ENCODE measurements around the gene HNF4A. TPM values are rescaled to one million over a fixed set of nuclear protein-coding genes. Genes with fewer than 3 reads are reported as not detected.

The HNF4A gene
- total and polyA plus RNA-seq, 2 of the 13 experiments (the other 11 are each of a cell fraction or from before 2014, with no cell fraction given) = 80.9 to 169 TPM

DNA sequence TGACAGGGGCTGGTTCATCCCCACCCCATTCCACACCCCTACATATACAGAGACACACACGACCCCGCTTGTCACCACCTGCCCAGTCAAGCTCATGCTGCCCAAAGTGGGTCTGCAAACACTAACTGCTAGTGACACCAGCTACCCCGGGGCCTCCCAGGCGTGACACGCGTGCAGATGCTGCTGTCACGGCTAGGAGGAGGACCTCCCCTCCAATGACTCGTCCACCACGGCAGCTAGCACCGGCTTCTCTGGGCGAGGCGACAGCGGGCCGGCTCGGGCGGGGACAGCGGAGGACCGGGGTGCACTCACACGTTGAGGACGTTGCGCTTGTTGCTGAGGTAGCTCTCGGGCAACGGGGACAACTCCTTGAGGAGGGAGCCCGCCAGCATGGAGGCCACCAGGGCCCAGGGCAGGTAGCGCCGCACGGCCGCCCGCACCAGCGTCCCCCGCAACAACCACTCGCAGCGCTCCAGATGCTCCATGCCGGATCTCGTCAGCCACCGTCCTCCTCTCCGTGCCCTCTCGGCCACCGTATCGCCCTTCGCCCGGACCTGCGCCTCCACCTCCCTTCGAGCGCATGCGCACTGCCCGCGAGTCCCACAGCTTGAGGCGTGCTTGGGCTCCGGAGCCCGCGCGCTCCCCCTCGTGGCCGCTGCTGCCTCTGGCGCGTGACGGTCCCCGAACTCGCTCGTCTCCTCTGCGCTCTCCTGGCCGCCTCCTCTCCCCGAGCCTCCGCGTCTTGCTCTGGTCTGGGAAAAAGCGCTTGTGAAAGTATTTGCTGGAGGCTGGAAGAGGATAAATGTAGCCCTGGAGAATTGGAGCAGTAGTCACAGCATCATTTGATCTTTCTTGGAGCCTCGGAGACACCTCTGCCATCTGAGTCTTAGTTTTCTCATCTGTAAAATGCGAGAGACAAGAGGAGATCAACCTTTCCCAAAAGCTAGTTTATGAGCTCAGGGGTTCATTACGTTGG is 44.5 kb upstream of the HNF4A start, which contains the start of gene FITM2 (continued):
- TF ChIP-seq, protein P1, sequence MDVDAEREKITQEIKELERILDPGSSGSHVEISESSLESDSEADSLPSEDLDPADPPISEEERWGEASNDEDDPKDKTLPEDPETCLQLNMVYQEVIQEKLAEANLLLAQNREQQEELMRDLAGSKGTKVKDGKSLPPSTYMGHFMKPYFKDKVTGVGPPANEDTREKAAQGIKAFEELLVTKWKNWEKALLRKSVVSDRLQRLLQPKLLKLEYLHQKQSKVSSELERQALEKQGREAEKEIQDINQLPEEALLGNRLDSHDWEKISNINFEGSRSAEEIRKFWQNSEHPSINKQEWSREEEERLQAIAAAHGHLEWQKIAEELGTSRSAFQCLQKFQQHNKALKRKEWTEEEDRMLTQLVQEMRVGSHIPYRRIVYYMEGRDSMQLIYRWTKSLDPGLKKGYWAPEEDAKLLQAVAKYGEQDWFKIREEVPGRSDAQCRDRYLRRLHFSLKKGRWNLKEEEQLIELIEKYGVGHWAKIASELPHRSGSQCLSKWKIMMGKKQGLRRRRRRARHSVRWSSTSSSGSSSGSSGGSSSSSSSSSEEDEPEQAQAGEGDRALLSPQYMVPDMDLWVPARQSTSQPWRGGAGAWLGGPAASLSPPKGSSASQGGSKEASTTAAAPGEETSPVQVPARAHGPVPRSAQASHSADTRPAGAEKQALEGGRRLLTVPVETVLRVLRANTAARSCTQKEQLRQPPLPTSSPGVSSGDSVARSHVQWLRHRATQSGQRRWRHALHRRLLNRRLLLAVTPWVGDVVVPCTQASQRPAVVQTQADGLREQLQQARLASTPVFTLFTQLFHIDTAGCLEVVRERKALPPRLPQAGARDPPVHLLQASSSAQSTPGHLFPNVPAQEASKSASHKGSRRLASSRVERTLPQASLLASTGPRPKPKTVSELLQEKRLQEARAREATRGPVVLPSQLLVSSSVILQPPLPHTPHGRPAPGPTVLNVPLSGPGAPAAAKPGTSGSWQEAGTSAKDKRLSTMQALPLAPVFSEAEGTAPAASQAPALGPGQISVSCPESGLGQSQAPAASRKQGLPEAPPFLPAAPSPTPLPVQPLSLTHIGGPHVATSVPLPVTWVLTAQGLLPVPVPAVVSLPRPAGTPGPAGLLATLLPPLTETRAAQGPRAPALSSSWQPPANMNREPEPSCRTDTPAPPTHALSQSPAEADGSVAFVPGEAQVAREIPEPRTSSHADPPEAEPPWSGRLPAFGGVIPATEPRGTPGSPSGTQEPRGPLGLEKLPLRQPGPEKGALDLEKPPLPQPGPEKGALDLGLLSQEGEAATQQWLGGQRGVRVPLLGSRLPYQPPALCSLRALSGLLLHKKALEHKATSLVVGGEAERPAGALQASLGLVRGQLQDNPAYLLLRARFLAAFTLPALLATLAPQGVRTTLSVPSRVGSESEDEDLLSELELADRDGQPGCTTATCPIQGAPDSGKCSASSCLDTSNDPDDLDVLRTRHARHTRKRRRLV (CRISPR knock-in tag; IDR thresholded peaks at IDR 0.05) = peak; percentile 65
- TF ChIP-seq, protein P2, sequence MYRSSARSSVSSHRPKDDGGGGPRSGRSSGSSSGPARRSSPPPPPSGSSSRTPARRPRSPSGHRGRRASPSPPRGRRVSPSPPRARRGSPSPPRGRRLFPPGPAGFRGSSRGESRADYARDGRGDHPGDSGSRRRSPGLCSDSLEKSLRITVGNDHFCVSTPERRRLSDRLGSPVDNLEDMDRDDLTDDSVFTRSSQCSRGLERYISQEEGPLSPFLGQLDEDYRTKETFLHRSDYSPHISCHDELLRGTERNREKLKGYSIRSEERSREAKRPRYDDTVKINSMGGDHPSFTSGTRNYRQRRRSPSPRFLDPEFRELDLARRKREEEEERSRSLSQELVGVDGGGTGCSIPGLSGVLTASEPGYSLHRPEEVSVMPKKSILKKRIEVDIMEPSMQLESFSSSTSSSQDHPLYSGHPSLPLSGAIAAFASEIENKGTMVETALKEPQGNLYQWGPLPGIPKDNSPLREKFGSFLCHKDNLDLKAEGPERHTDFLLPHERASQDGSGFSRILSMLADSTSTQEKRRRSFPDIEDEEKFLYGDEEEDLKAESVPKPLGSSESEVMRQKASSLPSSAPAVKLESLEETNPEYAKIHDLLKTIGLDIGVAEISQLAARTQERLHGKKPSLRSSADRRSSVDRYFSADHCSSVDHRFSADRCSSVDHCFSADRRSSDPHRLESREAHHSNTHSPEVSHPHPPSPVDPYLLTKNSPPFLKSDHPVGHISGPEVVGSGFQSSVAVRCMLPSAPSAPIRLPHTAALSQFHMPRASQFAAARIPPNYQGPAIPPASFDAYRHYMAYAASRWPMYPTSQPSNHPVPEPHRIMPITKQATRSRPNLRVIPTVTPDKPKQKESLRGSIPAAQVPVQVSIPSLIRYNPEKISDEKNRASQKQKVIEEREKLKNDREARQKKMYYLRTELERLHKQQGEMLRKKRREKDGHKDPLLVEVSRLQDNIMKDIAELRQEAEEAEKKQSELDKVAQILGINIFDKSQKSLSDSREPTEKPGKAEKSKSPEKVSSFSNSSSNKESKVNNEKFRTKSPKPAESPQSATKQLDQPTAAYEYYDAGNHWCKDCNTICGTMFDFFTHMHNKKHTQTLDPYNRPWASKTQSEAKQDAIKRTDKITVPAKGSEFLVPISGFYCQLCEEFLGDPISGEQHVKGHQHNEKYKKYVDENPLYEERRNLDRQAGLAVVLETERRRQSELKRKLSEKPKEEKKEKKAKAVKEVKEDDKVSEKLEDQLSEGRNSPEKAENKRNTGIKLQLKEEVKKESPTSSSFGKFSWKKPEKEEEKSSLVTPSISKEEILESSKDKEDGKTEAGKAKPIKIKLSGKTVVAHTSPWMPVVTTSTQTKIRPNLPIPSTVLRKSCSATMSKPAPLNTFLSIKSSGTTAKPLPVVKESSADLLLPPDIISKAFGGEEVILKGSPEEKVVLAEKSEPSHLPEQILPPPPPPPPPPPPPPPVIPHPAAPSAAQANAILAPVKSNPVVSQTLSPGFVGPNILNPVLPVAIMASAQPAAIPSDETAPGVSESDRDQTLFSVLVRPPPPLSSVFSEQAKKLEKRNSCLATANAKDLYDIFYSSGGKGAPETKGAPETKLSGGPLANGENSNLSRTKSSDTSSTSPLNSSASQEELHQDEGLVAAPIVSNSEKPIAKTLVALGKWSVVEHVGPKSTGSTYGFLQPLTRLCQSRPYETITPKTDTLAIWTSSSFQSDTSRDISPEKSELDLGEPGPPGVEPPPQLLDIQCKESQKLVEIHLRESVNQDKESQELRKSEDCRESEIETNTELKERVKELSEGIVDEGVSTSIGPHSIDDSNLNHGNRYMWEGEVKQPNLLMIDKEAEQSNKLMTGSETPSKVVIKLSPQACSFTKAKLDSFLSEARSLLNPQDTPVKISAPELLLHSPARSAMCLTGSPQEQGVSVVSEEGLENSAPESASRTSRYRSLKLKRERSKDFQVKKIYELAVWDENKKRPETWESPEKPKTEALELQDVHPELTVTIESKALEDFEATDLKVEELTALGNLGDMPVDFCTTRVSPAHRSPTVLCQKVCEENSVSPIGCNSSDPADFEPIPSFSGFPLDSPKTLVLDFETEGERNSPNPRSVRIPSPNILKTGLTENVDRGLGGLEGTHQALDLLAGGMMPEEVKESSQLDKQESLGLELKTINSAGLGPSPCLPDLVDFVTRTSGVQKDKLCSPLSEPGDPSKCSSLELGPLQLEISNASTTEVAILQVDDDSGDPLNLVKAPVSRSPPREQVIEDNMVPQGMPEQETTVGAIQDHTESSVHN (CRISPR knock-in tag; IDR thresholded peaks at IDR 0.05) = peak; percentile 50; the same call in 1 of the 2 replicates
- TF ChIP-seq RXRB (CRISPR knock-in tag; IDR thresholded peaks at IDR 0.05; ENCODE audit: borderline replicate concordance) (peak; percentile 89), GTF3A (CRISPR knock-in tag; conservative IDR thresholded peaks at IDR 0.05) (peak; percentile 74; the same call in 1 of the 2 replicates), ZNF556 (CRISPR knock-in tag; IDR thresholded peaks at IDR 0.05; ENCODE audit: borderline replicate concordance) (peak; percentile 98), NPAS2 (CRISPR knock-in tag; IDR thresholded peaks at IDR 0.05; ENCODE audit: borderline replicate concordance) (no peak), TRIM24 (CRISPR knock-in tag; IDR thresholded peaks at IDR 0.05) (no peak)
